GM21423 (cell line): ENCODE results near the gene APLP1.
"Not testable (repeated sequence)": the region's sequence is repeated elsewhere in the genome, so short reads cannot be mapped to it uniquely, and the experiment has no call there.

Experiments
- ATAC-seq: cut with Tn5 transposase; IDR thresholded peaks from one replicate; pipeline ENCODE4 v1.9.1; 2021; ENCODE audit warnings: mild to moderate bottlenecking, moderate library complexity; ENCODE audit not compliant: unreplicated experiment

APLP1 gene

DNA sequence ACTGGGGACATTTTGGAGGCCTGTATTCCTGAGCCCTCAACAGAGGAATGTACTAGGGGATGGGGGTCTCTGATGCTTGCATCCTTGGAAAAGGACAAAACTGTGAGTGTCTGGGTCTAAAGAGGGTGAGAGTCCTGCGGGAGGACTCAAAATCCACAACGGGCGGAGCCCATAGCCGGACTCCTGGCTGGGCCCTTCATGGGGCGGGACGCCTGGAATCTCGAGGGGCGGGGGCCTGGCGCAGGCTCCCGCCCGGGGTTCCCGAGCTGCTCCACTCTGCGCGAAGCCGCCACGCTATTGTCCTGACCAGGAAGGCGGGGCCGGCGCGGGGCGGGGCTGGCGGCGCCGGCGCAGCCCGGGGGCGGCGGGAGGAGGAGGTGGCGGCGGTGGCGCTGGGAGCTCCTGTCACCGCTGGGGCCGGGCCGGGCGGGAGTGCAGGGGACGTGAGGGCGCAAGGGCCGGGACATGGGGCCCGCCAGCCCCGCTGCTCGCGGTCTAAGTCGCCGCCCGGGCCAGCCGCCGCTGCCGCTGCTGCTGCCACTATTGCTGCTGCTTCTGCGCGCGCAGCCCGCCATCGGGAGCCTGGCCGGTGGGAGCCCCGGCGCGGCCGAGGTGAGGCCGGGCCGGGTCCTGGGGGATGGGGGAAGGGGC is at the start of gene APLP1:
TSS of gene APLP1 (plus strand) at position 403 of the 651 bp plus-strand sequence. CDS start at position 466, 63 bp downstream.
- ATAC-seq, result no peak

DNA sequence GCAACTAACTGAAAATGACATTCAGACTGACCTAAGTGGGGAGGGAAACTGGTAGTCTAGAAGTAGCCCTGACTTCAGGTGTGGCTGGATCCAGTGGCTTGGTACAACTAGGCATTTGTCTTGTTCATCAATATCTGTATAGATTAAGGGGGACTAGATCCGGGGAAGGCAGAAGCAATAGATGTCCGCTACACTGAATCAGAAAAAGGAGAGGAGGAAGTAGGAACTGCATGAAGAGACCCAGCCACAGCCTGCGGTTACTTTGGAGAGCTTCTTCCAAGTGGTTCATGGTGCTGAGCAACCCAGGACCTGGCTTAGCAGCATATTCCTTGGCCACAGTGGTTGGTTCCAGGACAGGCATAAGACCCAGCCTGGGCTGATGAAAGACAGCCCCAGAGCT is 45.8 kb upstream of the APLP1 start:
- no peak for ATAC-seq

DNA sequence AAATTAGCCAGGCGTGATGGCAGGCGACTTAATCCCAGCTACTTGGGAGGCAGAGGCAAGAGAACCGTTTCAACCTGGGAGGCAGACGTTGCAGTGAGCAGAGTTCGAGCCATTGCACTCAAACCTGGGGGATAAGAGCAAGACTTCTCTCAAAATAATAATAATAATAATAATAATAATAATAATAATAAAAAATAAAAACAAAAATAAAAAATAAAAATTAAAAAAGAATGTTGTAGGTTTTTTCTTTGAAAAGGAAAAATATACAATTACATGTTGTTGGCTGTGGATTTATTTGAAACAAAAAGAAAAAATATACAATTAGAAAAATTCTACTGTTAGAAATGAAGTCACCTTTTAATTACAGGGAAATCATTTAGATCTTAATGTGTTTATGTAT is 44.2 kb upstream of the APLP1 start:
- no peak for ATAC-seq

DNA sequence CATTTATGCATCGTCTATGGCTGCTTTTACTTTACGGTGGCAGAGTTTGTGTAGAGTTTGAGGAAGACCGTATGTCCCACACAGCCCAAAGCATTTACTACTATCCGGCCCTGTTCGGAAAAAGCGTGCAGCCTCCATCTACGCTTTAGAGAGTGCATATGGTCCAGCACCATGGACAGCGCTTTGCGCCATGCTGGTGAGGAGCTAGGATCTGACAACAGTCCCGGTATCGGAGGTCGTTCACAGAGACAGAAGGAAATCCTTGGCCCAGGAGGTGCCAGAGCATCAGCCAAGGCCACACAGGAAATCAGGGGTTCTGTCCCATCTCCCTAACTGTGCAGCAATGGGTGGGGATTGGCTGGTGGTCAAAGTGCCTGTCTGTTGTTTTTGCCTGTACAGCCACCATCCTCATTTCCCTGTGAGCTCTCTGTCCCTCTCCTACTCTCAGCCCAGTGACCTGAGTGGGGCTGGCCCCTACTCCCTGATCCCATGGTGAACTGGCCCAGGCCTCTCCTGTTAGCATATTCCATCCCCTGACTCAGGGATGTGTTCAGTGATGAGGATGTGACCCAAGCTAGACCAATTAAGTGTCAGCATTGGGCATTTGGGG is 39.6 kb upstream of the APLP1 start:
- ATAC-seq, result no peak

DNA sequence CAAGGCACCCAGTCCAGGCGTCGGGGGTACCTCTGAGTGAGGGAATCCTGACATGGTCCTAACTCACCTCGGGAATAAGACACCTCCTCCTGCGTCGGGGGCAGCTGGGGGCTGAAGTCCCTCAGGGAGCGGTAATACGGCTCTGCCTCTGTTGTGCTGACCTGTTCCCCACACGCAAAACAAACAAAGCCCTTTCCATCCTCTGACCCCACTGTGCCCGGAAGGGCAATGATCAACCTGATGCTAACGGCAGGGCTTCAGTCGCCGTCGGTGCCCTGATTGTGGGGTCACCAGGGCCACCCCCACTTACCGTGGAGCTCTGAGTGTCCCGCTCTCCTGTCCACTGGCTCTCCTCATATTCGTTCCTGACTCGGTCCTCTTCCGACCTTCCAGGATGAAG is 37.4 kb upstream of the APLP1 start:
- no peak for ATAC-seq

DNA sequence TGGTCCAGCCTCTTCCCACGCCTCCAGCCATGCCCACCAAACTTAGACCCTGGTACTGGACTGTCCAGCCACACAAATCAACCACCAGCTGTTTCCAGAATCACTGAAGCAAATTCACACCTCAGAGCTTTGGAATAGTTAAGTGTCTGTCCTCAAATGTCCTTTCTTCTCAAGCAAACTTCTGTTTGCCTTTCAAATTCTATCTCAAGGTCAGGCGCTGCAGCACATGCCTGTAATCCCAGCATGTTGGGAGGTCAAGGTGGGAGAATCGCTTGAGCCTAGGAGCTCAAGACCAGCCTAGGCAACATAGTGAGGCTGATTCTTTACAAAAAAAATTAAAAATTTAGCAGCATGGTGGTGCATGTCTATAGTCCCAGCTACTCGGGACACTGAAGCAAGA is 36.3 kb upstream of the APLP1 start:
- ATAC-seq, result no peak

DNA sequence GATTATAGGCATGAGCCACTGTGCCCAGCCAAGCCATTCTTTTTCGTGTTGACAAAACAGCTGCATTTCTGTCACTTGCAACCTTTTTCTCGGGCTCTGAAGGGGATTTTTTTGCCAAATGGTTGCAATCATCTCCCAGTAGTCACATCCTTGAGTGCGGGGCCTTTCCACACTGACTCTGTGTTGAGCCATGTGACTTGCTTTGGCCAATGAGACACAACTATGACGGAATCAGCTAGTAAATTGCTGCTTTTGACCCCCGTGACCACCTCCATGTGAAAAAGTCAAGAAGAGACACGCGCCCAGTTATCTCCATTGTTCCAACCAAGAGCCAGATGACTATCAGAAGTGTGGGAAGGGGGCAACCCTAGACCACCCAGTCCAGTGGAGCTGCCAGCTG is 34.4 kb upstream of the APLP1 start:
- ATAC-seq, result no peak

DNA sequence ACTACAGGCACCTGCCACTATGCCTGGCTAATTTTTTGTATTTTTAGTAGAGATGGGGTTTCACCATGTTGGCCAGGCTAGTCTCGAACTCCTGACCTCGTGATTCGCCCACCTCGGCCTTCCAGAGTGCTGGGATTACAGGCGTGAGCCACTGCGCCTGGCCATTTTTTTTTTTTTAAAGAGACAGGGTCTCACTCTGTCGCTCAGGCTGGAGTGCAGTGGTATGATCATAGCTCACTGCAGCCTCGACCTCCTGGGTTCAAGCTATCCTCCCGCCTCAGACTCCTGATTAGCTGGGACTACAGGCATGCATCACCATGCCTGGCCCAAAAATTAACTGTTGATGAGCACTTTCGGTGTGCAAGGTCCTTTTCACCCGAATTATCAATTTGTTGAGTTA is 32.3 kb upstream of the APLP1 start:
- not testable (repeated sequence) for ATAC-seq

DNA sequence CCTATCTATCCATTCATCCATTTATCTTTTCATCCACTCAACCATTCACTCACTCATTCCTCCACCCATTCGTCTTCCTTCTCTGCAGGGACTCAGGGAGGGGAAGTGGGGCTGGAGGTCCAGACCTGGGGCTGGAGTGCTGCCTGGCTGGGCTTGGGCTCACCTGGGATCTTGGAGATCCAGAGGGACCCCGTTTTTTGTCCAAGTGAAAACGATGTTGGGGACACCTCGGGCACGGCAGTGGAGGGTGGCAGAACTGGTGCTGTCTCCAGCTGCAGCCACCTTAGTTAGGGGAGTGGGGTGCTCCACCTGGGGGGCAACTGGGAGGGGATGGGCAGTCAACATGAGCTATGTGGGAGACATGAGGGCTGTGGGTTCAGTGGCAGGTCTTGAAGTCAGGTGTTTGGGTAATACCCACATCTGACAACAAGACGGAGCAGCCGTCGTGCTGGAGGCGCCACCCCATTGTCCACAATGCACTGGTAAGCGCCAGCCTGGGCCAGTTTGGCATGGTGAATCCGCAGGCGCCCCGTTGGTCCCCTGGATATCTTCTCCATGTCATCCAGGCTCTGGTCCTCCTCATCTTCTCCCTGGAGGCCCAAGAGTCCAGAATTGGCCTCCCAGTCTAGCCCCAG is 26.3 kb upstream of the APLP1 start:
- ATAC-seq, result no peak

DNA sequence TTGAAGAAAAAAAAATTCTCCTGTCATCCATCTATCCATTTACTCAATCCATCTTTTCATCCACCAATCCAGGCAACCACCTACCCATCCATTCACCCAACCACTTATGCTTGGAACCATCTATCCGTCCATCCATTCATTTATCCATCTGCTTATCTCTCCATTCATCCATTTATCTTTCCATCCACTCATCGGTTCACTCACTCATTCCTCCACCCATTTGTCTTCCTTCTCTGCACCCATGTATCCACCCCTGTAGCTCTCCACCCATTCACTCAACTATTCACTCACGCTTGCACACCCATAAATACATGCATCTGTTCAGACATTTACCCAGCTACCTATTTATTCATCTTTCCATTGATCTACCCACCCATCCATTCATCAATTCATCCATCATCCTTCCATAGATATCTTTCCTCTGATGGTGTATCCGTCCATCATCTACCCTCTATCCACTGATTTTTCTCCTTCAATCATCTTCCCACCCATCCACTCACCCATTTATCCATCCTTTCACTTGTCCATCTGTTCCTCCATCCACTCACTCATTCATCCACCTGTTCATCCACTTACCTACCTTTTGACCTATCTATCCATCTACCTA is 25.6 kb upstream of the APLP1 start:
- ATAC-seq, result no peak

DNA sequence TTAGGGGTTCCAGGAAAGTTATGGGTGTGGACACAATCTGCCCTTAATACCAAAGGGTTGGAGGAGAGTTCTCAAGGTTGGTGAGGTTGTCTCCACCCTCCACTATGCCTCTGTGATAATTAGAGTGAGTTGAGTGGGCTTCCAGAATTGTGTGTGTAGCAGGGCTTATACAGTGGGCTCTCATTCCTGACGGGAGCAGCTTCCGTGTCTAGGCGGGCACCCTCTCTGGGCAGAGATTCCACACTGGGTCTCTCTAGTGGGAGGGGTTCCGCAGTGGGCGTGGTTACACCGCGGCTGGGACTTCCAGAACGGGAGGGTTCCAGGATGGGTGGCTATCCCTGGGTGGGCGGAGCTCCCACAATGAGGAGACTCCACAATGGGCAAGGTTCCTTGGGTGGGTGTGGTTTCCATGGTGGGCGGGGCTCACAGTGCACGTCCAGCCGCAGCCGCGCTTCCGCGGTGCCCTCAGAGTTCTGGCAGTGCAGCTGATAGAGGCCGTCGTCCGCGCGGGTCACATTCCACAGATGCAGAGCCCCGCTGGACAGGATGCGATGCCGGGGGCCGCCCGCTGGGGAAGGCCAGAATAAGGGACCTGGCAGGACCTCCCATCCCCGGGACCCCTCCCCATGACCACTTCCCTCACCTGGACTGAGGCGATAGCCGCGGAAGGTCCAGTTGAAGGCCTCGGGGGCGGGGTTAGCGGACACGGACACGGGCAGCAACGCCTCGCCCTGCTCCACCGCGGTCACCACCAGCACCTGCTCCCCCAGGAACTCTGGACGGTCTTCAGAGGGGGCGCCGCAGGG is 24.5 kb upstream of the APLP1 start:
- no peak for ATAC-seq

DNA sequence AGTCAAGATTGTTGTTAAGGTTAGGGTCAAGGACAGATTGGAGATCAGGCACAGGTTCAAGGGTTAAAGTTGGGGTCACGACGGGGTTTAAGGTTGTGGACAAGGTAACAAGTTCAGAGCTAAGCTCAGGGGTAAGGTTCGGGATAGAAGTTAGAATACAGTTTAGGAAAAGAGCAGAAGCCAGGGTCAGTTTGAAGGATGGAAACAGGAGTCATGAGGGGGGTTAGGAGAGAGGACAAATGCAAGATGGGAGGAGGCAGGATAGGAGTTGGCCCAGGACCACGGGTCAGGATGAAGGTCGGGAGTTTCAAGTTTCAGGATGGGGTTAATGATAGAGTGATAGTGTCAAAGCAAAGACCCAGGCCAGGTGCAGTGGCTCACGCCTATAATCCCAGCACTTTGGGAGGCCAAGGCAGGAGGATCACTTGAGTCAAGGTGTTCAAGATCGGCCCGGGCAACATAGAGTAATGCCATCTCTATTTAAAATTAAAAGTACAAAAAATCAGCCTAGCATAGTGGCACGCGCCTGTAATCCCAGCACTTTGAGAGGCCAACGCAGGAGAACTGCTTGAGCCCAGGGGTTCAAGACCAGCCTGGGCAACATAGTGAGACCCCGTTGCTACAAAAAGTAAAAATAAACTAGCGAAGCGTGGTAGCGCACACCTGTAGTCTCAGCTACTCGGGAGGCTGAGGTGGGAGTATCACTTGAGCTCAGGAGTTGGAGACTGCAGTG is 23.7 kb upstream of the APLP1 start:
- no peak for ATAC-seq

DNA sequence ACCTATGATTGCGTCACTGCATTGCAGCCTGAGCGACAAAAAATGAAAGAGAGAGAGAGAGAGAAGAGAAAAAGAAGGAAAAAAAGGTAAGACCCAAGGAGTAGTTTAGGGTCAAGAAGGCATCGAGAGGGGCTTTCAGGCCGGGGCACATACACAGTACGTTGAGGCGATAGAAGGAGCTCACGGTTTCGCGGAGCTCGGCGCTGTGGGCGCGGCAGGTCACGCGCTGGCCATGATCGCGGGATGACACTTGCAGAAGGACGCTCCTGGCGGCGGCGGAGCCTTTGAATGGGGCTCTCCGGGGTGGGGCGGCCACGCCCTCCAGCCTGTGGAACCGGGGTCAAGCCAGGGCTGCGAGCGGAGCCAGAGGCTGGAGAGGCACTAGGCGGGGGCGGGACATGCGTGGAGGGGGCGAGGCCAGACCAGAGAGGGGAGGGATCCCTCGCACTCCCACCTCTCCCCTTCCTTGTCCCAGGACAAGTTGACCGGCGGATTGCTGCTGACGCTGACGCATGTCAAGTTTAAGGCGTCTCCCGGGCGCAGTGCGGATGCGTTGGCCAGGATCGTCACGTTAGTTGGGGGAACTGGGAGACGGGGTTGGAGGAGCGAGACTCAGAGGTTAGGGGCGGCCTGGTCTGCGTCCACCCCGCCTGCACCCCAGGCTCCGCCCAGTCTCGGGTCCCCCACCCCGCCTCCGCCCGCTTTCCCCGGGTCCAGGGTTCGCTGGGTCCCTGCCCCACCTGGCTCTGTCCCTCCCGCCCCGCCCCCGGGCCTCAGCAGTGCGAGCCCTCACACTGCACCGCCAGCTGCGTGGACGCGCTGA is 22.9 kb upstream of the APLP1 start:
- ATAC-seq, result no peak

DNA sequence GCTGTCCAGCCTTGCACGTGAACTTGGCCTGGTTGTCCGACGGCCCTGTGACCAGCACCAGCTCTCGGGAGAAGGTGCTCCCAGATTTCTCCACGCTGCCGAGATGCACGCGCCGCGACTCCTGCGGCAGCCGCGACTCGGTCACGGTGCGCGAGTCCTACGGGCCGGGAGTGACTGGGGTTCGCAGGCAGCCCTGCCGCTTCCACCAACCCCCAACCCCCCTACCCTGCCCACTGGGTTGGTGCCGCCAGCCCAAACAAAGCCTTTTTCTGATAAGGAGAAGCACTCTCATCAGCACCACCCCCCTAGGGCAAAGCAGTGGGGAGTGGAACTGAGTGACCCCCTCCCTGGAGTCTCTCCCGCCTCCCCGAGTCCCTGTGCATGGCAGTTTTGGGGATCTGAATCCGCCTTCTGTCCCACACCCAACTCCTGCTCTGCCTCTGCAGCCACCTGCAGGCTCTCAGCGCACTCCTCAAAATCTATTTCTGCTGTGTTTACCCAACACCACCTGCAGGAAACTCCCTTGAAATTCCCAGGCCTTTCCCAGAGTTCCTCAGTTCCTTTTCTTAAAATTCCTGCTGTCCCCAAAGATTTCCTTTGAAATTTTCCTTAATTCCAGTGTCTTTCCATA is 22.2 kb upstream of the APLP1 start:
- no peak for ATAC-seq

DNA sequence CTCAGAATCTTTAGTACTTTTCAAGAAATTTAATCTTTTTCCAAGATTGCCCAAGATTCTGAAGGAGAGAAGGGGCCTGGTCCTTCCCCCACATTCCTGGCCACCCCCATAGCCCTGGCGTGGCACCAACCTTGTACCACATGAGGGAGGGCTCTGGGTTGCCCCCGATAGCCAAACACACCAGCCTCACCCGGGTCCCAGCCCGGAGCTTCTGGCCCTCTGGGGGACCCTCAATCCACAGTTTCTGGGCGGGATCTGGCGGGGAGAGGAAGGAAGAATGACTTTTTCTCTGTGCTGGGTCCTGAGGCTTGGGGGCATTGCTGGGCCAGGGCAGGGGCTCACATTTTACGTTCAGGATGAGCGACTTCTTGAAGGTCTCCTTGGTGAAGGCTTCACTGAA is 20.5 kb upstream of the APLP1 start:
- ATAC-seq, result no peak

DNA sequence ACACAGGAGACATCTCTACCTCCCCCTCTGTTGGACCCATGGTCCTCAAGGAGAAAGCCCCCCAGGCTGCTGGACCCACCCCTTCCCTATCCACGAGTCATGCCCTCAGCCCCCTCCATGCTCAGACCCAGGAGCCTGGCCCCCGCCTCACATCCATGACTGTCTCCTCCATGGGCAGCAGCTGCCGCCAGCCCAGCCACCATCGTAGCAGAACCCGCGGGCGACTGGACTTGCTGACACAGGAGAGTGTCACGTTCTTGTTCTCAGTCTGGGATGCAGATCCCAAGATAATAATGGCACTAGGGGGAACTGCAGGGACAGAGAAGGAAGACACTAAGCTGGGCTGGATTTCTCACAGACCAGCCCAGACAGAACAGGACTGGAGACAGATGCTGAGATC is 19.9 kb upstream of the APLP1 start:
- no peak for ATAC-seq

DNA sequence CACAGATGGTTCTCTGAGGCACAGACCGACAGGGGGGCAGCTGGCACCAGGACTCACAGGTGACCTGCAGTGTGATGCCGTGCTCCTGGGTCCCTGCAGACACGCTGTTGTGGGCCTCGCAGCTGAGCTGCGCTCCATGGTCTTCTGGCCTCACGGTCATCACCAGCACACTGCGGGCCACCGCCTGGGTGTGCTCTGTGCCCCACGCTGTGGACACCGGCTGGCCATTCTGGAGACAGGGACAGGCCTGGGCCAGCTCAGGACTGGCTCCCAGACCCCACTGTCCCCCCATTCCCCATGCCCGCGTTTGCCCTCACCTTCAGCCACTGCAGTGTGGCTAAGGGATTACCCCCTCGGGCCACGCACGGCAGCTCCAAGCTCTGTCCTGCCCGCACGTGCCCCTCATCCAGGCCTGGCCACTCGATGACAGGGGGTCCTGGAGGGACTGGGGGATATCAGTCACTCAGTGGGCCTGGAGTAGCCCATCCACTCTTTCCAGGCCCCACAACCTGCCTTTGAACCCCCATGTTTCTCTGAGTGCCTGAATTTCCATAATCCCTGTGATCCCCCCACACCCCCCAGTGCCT is 19.4 kb upstream of the APLP1 start:
- no peak for ATAC-seq

DNA sequence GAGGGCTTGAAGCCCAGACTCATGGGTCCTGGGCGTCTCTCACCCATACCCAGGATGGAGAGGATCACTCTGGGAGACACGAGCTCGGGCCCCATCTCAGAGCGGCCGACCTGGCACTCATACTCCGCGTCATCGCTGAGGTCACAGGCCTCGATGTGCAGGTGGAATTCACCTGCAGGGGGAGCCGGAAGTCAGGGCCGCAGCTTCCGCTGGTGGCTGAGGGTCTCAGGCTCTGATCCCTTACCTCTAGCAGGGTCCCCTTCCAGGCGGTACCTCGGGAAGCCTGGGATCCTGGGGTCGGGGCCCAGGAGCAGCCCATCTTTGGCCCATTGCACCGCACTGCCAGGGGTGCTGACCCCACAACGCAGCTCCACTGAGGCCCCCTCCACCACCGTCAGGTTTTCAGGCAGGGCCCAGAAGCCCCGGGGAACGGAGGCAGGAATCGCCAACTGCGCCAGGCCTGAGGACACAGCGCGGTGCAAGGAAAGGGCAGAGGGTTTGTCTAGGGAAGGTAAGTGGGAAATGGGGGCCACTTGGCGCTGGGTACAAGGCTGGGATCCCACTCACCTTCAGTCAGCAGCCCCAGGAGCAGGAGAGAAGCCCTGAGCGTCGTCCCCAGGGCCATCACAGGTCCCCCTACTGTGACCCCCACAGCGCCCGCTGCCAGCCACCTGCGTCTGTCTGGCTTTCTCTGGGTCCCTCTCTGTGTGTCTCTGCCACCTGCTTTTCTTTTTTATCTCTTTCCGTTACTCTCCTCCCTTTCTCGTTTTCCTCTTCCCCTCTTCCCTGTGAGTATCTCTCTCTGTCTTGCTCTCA is 17.0 kb upstream of the APLP1 start:
- ATAC-seq, result no peak
